Body of pancreas (tissue), 4 donors: ENCODE measurements around the gene GRK6. TPM values are rescaled to one million over a fixed set of nuclear protein-coding genes. Genes with fewer than 3 reads are reported as not detected.

Experiments used
- ATAC-seq: fragments of 150-250 bp; one replicate; pipeline ENCODE4 v1.9.1; 2016
- DNase-seq, 4 donors: peaks; one replicate each; pipeline ENCODE4 v3.0.0-alpha.2; 2019
- H3K27ac ChIP-seq, 4 donors: fragments of 200-600 bp; sonication (generic); 1 replicate in 3 of 4; 2 replicates in 1 of 4; pipeline versions ENCODE4 v1.5.1 to v1.6.1; 2016 to 2019; ENCODE audit warnings: mild to moderate bottlenecking in 1 of 4, mixed read lengths in 1 of 4, moderate library complexity in 1 of 4
- H3K27me3 ChIP-seq, 2 donors: fragments of 200-600 bp; sonication (generic); one replicate each; pipeline ENCODE4 v1.6.0; 2016; ENCODE audit warnings: mild to moderate bottlenecking in 1 of 2
- H3K36me3 ChIP-seq, 2 donors: fragments of 200-600 bp; sonication (generic); replicated peaks in 1 of 2; 2 replicates each; pipeline ENCODE4 v1.5.1; 2016; ENCODE audit warnings: low read depth in 2 of 2; ENCODE audit not compliant: insufficient read depth in 1 of 2
- H3K4me1 ChIP-seq: fragments of 200-600 bp; sonication (generic); one replicate; pipeline ENCODE4 v1.6.0; 2016
- H3K4me3 ChIP-seq, 2 donors: fragments of 200-600 bp; sonication (generic); 1 replicate in 1 of 2; 2 replicates in 1 of 2; pipeline ENCODE4 v1.5.1; 2016 to 2019
- H3K9me3 ChIP-seq, 3 donors: fragments of 200-600 bp; sonication (generic); 1 replicate in 2 of 3; 2 replicates in 1 of 3; pipeline ENCODE4 v1.5.1; 2016
- POLR2A ChIP-seq, 3 donors: fragments of 450-650 bp; IDR thresholded peaks; one replicate each; pipeline ENCODE4 v1.6.1; 2016; ENCODE audit warnings: antibody characterized with exemption in 3 of 3, mild to moderate bottlenecking in 2 of 3
- WGBS, 2 donors: methylation state at CpG; one replicate each; pipeline ENCODE4 v1.1.5; 2017; 5-methylcytosine and 5-hydroxymethylcytosine counted together
- intact Hi-C: fragments of 100-400 bp; cut with DNase I; formaldehyde crosslinking; loops from one replicate; pipeline ENCODE4 v1.15.1; 2023
- total RNA-seq, 2 donors: library from RNA; depleted of rRNA; stranded (reverse); fragments of >200 nt; gene quantifications; one replicate each; pipeline ENCODE4 v1.1.0, GENCODE V29; 2016
- TF ChIP-seq, protein P1 (sequence below), 7 experiments: fragments of 450-650 bp in 4 of 7; fragments of 200-600 bp in 3 of 7; sonication (generic) in 3 of 7; IDR thresholded peaks; one replicate each; pipeline ENCODE4 v1.5.1; 2016 to 2019; ENCODE audit warnings: antibody characterized with exemption in 7 of 7

Gene GRK6
- total RNA-seq, 2 donors from 2014 or later = 13.7 to 20.8 TPM

GRCh38 chr5:177447611-177448243 lies 21.3 kb downstream of the GRK6 start:
- 0 to 6% methylated on average over 2 to 23 of the region's 23 CpGs for WGBS, 2 donors
- peak in 2 of 3 donors; percentile 31 to 39 for TF ChIP-seq POLR2A (IDR thresholded peaks at IDR 0.05)
- TF ChIP-seq, protein P1, sequence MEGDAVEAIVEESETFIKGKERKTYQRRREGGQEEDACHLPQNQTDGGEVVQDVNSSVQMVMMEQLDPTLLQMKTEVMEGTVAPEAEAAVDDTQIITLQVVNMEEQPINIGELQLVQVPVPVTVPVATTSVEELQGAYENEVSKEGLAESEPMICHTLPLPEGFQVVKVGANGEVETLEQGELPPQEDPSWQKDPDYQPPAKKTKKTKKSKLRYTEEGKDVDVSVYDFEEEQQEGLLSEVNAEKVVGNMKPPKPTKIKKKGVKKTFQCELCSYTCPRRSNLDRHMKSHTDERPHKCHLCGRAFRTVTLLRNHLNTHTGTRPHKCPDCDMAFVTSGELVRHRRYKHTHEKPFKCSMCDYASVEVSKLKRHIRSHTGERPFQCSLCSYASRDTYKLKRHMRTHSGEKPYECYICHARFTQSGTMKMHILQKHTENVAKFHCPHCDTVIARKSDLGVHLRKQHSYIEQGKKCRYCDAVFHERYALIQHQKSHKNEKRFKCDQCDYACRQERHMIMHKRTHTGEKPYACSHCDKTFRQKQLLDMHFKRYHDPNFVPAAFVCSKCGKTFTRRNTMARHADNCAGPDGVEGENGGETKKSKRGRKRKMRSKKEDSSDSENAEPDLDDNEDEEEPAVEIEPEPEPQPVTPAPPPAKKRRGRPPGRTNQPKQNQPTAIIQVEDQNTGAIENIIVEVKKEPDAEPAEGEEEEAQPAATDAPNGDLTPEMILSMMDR (IDR thresholded peaks at IDR 0.05) = peak in 4 of 7 experiments; percentile 19 to 33 (median 22)
- no peaks in the 10 kb centered on the region for H3K27me3 ChIP-seq
- intact Hi-C loops = no loop called here
- ATAC-seq (peak; percentile 72), DNase-seq (peak; percentile 71 to 92 (median 84))
- H3K36me3 ChIP-seq = no peaks in the 10 kb centered on the region
- H3K4me1 ChIP-seq = peaks cover 27% of the 10 kb centered on the region
- peak overlapping the region in 3 of 4 donors; percentile 54 to 76 (median 56) for H3K27ac ChIP-seq
- no peaks in the 10 kb centered on the region for H3K9me3 ChIP-seq
- H3K4me3 ChIP-seq = no peak overlapping the region

DNA sequence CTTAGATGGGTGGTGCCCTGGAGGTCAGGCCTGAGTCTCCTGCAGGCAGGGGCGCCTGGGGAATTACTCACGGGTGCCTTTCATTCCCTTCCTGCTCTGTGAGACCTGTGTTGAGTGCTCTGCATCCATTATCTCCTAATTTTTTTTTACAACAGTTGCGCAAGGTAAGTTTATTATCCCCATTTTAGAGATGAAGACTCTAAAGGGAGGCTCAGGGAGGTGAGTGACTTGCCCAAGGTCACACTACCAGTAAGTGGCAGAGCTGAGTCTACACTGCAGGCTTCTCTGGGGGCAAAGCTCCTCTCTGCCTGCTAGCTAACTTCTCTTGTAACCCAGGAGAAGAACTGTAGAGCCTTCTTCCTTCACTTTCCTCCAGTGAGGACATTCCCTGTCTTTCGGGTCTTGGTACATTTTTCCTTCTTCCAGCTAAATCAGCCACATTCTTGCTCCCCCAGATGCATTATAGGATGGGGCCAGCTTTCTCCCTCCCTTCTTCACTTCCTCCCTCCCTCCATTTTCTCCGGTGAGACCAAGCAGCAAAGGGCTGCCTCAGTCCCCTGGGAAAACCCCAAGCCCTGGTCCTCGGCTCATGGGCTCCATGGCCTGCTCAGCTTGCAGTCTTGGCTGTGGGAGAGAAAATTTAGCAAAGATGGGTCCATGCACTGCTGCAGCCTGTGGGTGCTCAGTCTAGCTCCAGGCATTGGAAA lies 21.9 kb downstream of the GRK6 start:
- Histone ChIP-seq H3K27ac (peak overlapping the region in 3 of 4 donors; percentile 54 to 76 (median 56)), H3K36me3 (no peaks in the 10 kb centered on the region), H3K4me1 (peaks cover 27% of the 10 kb centered on the region), H3K4me3 (no peak overlapping the region), H3K27me3 (no peaks in the 10 kb centered on the region), H3K9me3 (no peaks in the 10 kb centered on the region)
- DNase-seq (no peak), ATAC-seq (no peak)
- 69 to 70% methylated on average over 6 of the region's 6 CpGs for WGBS, 2 donors
- TF ChIP-seq, protein P1 (IDR thresholded peaks at IDR 0.05) = no peak
- TF ChIP-seq POLR2A (IDR thresholded peaks at IDR 0.05) = no peak
- intact Hi-C loops = no loop called here

- ATAC-seq = no peak
- Histone ChIP-seq H3K27ac (no peak overlapping the region), H3K36me3 (no peaks in the 10 kb centered on the region), H3K4me1 (peaks cover 35% of the 10 kb centered on the region), H3K9me3 (no peaks in the 10 kb centered on the region), H3K4me3 (no peak overlapping the region), H3K27me3 (no peaks in the 10 kb centered on the region)
- 85 to 90% methylated on average over 5 to 17 of the region's 18 CpGs for WGBS, 2 donors
- TF ChIP-seq POLR2A (IDR thresholded peaks at IDR 0.05) = no peak
- TF ChIP-seq, protein P1 (IDR thresholded peaks at IDR 0.05) = no peak
- no peak for DNase-seq
- intact Hi-C loops = loop anchor here (5.0 kb wide), 1 partner anchor 52 kb away; no protein-coding TSS in a partner anchor
Observed at GRCh38 chr5:177449140-177450061, 22.9 kb downstream of the GRK6 start.

GRCh38 chr5:177450667-177451424 lies 24.4 kb downstream of the GRK6 start:
- no peak for ATAC-seq
- TF ChIP-seq, protein P1 (IDR thresholded peaks at IDR 0.05) = no peak
- no peak for TF ChIP-seq POLR2A (IDR thresholded peaks at IDR 0.05)
- no peaks in the 10 kb centered on the region for H3K9me3 ChIP-seq
- no peaks in the 10 kb centered on the region for H3K36me3 ChIP-seq
- DNase-seq = no peak
- no peak overlapping the region for H3K4me3 ChIP-seq
- WGBS, 2 donors = 86 to 91% methylated on average over 5 to 9 of the region's 10 CpGs
- peaks cover 39% of the 10 kb centered on the region for H3K4me1 ChIP-seq
- H3K27me3 ChIP-seq = no peaks in the 10 kb centered on the region
- intact Hi-C loops = loop anchor here (5.0 kb wide), 1 partner anchor 54 kb away; no protein-coding TSS in a partner anchor
- H3K27ac ChIP-seq = no peak overlapping the region
